RWPE1 (cell line): ENCODE results near the gene MORN5.

Experiments
- CTCF ChIA-PET: fragments of 350-600 bp; sonication (Branson Sonifier 250); formaldehyde crosslinking; extraction: SDS; loops from one replicate; lab custom pipeline; 2021; lab: Yijun Ruan, JAX
- POLR2A ChIA-PET: fragments of 400-600 bp; formaldehyde crosslinking; extraction: SDS; loops from one replicate; lab custom pipeline; 2020; ENCODE audit warnings: antibody characterized with exemption; ENCODE audit not compliant: low non-redundant PET; lab: Yijun Ruan, JAX
- DNase-seq: peaks from one replicate; pipeline ENCODE4 v3.0.0; 2012; ENCODE audit warnings: low spot score
- H3K27ac ChIP-seq: fragments of 450-650 bp; 2 replicates; pipeline ENCODE4 v1.5.1; 2017
- TF ChIP-seq, protein P1 (sequence below): fragments of 450-650 bp; conservative IDR thresholded peaks from 2 replicates; pipeline ENCODE4 v1.5.1; 2017; ENCODE audit warnings: low read depth, mild to moderate bottlenecking

Gene MORN5

DNA sequence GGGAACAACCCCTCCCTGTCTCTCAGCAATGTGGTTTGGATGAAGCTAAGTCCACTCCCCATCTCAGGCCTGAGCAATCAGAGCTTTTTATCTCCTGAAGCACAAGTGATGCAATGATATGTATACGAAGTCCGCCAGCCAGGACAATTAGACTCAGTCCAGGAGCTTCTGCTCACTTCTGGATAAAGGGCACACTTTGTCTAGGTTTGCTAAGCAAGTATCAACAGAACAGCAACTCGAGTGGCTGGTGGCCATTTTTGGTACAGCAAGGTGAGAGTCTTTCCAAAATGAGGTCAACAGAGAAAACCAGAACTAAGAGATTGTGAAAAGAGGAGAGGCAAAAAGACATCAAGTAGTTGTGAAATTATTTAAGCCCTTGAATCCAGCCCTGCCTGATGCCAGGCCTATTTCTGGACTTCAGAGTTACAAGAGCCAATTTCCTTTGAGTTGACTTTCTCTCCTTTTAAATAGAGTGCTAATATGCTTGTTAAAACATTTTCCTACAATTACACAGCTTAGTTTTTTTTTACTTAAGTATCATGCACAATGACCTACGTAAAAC is 8.4 kb upstream of the MORN5 start:
- POLR2A ChIA-PET, result no interaction called here
- TF ChIP-seq, protein P1, sequence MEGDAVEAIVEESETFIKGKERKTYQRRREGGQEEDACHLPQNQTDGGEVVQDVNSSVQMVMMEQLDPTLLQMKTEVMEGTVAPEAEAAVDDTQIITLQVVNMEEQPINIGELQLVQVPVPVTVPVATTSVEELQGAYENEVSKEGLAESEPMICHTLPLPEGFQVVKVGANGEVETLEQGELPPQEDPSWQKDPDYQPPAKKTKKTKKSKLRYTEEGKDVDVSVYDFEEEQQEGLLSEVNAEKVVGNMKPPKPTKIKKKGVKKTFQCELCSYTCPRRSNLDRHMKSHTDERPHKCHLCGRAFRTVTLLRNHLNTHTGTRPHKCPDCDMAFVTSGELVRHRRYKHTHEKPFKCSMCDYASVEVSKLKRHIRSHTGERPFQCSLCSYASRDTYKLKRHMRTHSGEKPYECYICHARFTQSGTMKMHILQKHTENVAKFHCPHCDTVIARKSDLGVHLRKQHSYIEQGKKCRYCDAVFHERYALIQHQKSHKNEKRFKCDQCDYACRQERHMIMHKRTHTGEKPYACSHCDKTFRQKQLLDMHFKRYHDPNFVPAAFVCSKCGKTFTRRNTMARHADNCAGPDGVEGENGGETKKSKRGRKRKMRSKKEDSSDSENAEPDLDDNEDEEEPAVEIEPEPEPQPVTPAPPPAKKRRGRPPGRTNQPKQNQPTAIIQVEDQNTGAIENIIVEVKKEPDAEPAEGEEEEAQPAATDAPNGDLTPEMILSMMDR, result no peak
- CTCF ChIA-PET, result interaction anchor here (0.6 to 1.6 kb wide), 4 partner anchors 9 to 1977 kb away, joined by 3 to 6 read pairs (median 3); no protein-coding TSS in a partner anchor
- no peak overlapping the region for H3K27ac ChIP-seq
- DNase-seq, result no peak

DNA sequence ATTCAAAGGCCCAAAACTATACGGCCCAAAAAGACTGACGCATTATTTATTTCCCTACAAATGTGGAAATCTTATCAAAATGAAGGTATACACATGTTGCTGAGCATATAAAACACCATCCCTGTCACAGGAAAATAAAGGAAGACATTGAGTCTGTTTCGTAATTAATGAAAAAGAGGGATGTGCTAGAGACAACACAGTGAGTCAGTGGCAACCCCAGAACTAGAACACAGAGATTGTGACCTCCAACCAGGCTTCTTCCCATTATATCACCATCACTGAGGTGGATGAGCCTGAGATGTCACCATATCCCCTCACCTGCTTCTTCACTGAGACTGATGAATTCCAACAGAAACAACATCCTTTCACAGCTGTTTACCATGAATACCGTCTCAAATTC is 3.9 kb upstream of the MORN5 start:
- DNase-seq, result no peak
- H3K27ac ChIP-seq, result no peak overlapping the region
- TF ChIP-seq, protein P1, result no peak
- ChIA-PET POLR2A (no interaction called here), CTCF (interaction anchor here (0.6 to 1.0 kb wide), 2 partner anchors 33 to 46 kb away, joined by 3 read pairs; no protein-coding TSS in a partner anchor)

DNA sequence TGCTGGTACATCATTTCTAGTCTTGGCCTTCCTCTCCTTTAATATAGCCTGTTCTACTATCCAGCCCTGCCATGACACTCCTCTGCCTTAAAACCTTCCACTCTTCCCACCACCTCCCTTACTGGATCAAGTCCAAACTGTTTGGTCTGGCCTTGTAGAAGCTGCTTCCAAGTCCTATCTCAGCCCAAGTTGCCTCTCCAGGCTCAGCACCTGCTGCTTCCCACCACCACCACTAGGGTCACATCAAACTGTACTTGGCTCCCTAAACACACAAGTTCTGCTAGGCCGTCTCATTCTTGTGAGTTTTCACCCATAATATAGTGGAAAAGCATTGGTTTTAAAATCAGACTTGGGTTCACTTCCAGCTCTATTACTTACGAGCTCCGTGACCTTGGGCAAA is 1.5 kb upstream of the MORN5 start:
- no peak overlapping the region for H3K27ac ChIP-seq
- ChIA-PET POLR2A (no interaction called here), CTCF (interaction anchor here (0.6 to 1.4 kb wide), 8 partner anchors 12 to 656 kb away, joined by 3 to 8 read pairs (median 4); no protein-coding TSS in a partner anchor)
- DNase-seq, result peak; percentile 69
- TF ChIP-seq, protein P1, result peak; percentile 53

DNA sequence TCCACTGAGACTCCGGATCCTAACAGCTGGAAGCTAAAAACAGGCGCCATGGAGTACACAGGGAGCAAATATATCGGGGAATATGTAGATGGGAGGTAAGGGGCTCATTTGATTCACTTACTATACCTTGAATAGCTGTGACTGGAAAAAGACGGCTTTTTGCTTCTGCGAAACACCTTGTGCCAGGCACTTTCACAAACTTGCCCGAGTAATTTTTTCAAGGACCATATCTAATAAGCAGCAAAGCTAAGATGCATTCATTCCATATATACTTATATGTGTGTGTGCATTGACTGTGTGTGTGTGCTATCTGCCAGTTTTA is 178 bp downstream of the MORN5 start:
- ChIA-PET POLR2A (no interaction called here), CTCF (interaction anchor here (0.5 to 1.6 kb wide), 5 partner anchors 15 to 61 kb away, joined by 3 to 6 read pairs (median 3); no protein-coding TSS in a partner anchor)
- TF ChIP-seq, protein P1, result no peak
- no peak overlapping the region; the same call in 1 of the 2 replicates for H3K27ac ChIP-seq
- no peak for DNase-seq

DNA sequence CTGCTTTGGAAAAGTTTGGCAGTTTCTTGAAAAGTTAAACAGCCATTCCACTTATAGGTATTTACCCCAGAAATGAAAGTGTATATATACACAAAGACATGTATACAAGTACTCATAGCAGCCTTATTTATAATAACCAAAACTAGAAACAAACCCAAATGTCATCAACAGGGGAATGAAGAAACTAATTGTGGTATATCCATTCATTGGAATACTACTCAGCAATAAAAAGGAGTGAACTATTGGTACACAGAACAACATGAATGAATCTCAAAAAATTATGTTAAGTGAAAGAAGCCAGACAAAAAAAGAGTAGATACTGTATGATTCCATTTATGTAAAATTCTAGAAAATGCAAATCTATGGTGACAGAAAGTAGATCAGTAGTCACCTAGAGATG is 2.7 kb downstream of the MORN5 start:
- TF ChIP-seq, protein P1, result no peak
- ChIA-PET POLR2A (no interaction called here), CTCF (no interaction called here)
- no peak overlapping the region for H3K27ac ChIP-seq
- no peak for DNase-seq

DNA sequence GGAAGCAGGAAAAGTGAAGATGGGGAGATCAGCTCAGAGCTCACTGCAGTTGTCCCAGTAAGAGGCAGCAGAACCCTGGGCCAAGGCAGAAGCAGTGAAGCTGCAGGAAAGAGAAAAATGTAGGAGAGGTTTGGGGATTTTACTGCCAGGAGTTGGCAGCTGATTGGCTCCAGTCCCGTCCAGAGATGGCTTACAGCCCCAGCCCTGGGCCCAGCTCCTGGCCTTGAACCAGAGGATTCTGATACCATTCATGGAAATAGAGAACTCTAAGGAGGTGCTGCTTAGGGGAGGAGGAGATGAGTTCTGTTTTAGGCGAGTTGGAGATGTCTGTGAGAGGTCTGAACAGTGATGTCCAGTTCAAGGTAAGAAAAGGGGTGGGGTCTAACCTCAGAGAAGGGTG is 4.6 kb downstream of the MORN5 start:
- TF ChIP-seq, protein P1, result no peak
- DNase-seq, result no peak
- ChIA-PET CTCF (interaction anchor here (0.7 kb wide), 1 partner anchor 186 kb away, joined by 3 read pairs; no protein-coding TSS in a partner anchor), POLR2A (no interaction called here)
- no peak overlapping the region for H3K27ac ChIP-seq
